GM18870 (cell line): ENCODE results near the gene SIGLEC9.

ENCODE experiments used
- ATAC-seq: cut with Tn5 transposase; IDR thresholded peaks from one replicate; pipeline ENCODE4 v1.9.1; 2021; ENCODE audit warnings: moderate library complexity; ENCODE audit not compliant: unreplicated experiment

The SIGLEC9 gene

GRCh38 chr19:51122112-51122981, 2.4 kb upstream of the SIGLEC9 start:
- ATAC-seq = no peak

GRCh38 chr19:51123381-51123800, 1.3 kb upstream of the SIGLEC9 start:
- no peak for ATAC-seq

GRCh38 chr19:51123802-51124201, 904 bp upstream of the SIGLEC9 start:
- no peak for ATAC-seq

GRCh38 chr19:51124216-51124615, 490 bp upstream of the SIGLEC9 start:
- ATAC-seq = no peak

- ATAC-seq = no peak
Measured at GRCh38 chr19:51125421-51126075, 842 bp downstream of the SIGLEC9 start.

- no peak for ATAC-seq
Measured at GRCh38 chr19:51127032-51127431, 2.3 kb downstream of the SIGLEC9 start.

GRCh38 chr19:51127755-51128154, 3.0 kb downstream of the SIGLEC9 start:
- ATAC-seq = no peak

GRCh38 chr19:51128227-51128626, 3.5 kb downstream of the SIGLEC9 start:
- no peak for ATAC-seq

GRCh38 chr19:51129716-51130115, 5.0 kb downstream of the SIGLEC9 start:
- no peak for ATAC-seq

GRCh38 chr19:51131780-51132680, 7.3 kb downstream of the SIGLEC9 start:
- ATAC-seq = no peak

- no peak for ATAC-seq
Measured at GRCh38 chr19:51135004-51135403, 10.3 kb downstream of the SIGLEC9 start.

GRCh38 chr19:51135986-51136762, 11.5 kb downstream of the SIGLEC9 start:
- no peak for ATAC-seq

GRCh38 chr19:51136851-51137551, 12.3 kb downstream of the SIGLEC9 start:
- ATAC-seq = no peak

- ATAC-seq = no peak
Measured at GRCh38 chr19:51137792-51138425, 13.2 kb downstream of the SIGLEC9 start.

- ATAC-seq = no peak
Measured at GRCh38 chr19:51138549-51138979, 13.9 kb downstream of the SIGLEC9 start.

- ATAC-seq = no peak
Measured at GRCh38 chr19:51139299-51140014, 14.8 kb downstream of the SIGLEC9 start.

- no peak for ATAC-seq
Measured at GRCh38 chr19:51140441-51140840, 15.7 kb downstream of the SIGLEC9 start.

- ATAC-seq = no peak
Measured at GRCh38 chr19:51141181-51141580, 16.5 kb downstream of the SIGLEC9 start.

GRCh38 chr19:51142119-51142518, 17.4 kb downstream of the SIGLEC9 start, which contains the start of gene SIGLEC7:
TSS of gene SIGLEC7 (plus strand) at chr19:51142301. CDS start at chr19:51142370, 69 bp downstream.
- no peak for ATAC-seq
